ENCODE measurements around the gene APOE.
"Not testable (repeated sequence)": the region's sequence is repeated elsewhere in the genome, so short reads cannot be mapped to it uniquely, and the experiment has no call there.

The APOE gene

GRCh38 chr19:44897835-44898234 lies 7.8 kb upstream of the APOE start:
- Histone ChIP-seq H3K9ac (ENCODE audit: low read depth, low read length) (no peak overlapping the region), H3K9me3 (ENCODE audit: control insufficient read depth, insufficient read depth, low read length) (no peaks in the 10 kb centered on the region), H3K4me1 (ENCODE audit: control insufficient read depth, insufficient read depth, low read length) (no peaks in the 10 kb centered on the region), H3K27ac (ENCODE audit: low read depth, low read length) (no peak overlapping the region), H3K4me3 (ENCODE audit: low read depth, low read length) (no peak overlapping the region), H3K27me3 (ENCODE audit: control insufficient read depth, insufficient read depth, low read length) (no peaks in the 10 kb centered on the region), H3K36me3 (ENCODE audit: control insufficient read depth, insufficient read depth, low read length) (peaks cover 94% of the 10 kb centered on the region)

- Histone ChIP-seq H3K27me3 (ENCODE audit: control insufficient read depth, insufficient read depth, low read length) (no peaks in the 10 kb centered on the region), H3K9ac (ENCODE audit: low read depth, low read length) (no peak overlapping the region), H3K4me3 (ENCODE audit: low read depth, low read length) (no peak overlapping the region), H3K9me3 (ENCODE audit: control insufficient read depth, insufficient read depth, low read length) (no peaks in the 10 kb centered on the region), H3K4me1 (ENCODE audit: control insufficient read depth, insufficient read depth, low read length) (peaks cover 5% of the 10 kb centered on the region; the same call in 1 of the 2 replicates), H3K36me3 (ENCODE audit: control insufficient read depth, insufficient read depth, low read length) (peaks cover 72% of the 10 kb centered on the region), H3K27ac (ENCODE audit: low read depth, low read length) (no peak overlapping the region)
Measured at GRCh38 chr19:44900328-44901244, 5.0 kb upstream of the APOE start.

GRCh38 chr19:44903216-44903601 lies 2.4 kb upstream of the APOE start:
- H3K9me3 ChIP-seq (ENCODE audit: control insufficient read depth, insufficient read depth, low read length), result no peaks in the 10 kb centered on the region
- no peak overlapping the region for H3K27ac ChIP-seq (ENCODE audit: low read depth, low read length)
- H3K36me3 ChIP-seq (ENCODE audit: control insufficient read depth, insufficient read depth, low read length), result peaks cover 60% of the 10 kb centered on the region
- no peak overlapping the region for H3K9ac ChIP-seq (ENCODE audit: low read depth, low read length)
- H3K27me3 ChIP-seq (ENCODE audit: control insufficient read depth, insufficient read depth, low read length), result no peaks in the 10 kb centered on the region
- peaks cover 5% of the 10 kb centered on the region; the same call in 1 of the 2 replicates for H3K4me1 ChIP-seq (ENCODE audit: control insufficient read depth, insufficient read depth, low read length)
- H3K4me3 ChIP-seq (ENCODE audit: low read depth, low read length), result no peak overlapping the region

DNA sequence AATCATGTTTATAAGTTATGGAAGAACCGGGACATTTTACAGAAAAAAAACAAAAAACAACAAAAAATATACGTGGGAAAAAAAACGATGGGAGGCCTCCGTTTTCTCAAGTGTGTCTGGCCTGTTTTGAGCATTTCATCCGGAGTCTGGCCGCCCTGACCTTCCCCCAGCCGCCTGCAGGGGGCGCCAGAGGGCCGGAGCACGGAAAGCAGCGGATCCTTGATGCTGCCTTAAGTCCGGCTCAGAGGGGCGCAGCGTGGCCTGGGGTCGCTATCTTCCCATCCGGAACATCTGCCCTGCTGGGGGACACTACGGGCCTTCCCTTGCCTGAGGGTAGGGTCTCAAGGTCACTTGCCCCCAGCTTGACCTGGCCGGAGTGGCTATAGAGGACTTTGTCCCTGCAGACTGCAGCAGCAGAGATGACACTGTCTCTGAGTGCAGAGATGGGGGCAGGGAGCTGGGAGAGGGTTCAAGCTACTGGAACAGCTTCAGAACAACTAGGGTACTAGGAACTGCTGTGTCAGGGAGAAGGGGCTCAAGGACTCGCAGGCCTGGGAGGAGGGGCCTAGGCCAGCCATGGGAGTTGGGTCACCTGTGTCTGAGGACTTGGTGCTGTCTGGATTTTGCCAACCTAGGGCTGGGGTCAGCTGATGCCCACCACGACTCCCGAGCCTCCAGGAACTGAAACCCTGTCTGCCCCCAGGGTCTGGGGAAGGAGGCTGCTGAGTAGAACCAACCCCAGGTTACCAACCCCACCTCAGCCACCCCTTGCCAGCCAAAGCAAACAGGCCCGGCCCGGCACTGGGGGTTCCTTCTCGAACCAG lies 1.8 kb upstream of the APOE start:
- Histone ChIP-seq H3K27me3 (ENCODE audit: control insufficient read depth, insufficient read depth, low read length) (no peaks in the 10 kb centered on the region), H3K9ac (ENCODE audit: low read depth, low read length) (no peak overlapping the region), H3K9me3 (ENCODE audit: control insufficient read depth, insufficient read depth, low read length) (no peaks in the 10 kb centered on the region), H3K4me1 (ENCODE audit: control insufficient read depth, insufficient read depth, low read length) (peaks cover 5% of the 10 kb centered on the region; the same call in 1 of the 2 replicates), H3K27ac (ENCODE audit: low read depth, low read length) (peak overlapping the region; percentile 60), H3K4me3 (ENCODE audit: low read depth, low read length) (no peak overlapping the region), H3K36me3 (ENCODE audit: control insufficient read depth, insufficient read depth, low read length) (peaks cover 61% of the 10 kb centered on the region)

- Histone ChIP-seq H3K27me3 (ENCODE audit: control insufficient read depth, insufficient read depth, low read length) (no peaks in the 10 kb centered on the region), H3K9me3 (ENCODE audit: control insufficient read depth, insufficient read depth, low read length) (no peaks in the 10 kb centered on the region), H3K9ac (ENCODE audit: low read depth, low read length) (peak overlapping the region; percentile 4; the same call in 1 of the 2 replicates), H3K4me3 (ENCODE audit: low read depth, low read length) (no peak overlapping the region), H3K4me1 (ENCODE audit: control insufficient read depth, insufficient read depth, low read length) (peaks cover 5% of the 10 kb centered on the region; the same call in 1 of the 2 replicates), H3K36me3 (ENCODE audit: control insufficient read depth, insufficient read depth, low read length) (peaks cover 56% of the 10 kb centered on the region), H3K27ac (ENCODE audit: low read depth, low read length) (no peak overlapping the region)
Measured at GRCh38 chr19:44904426-44904994, 1.1 kb upstream of the APOE start.

DNA sequence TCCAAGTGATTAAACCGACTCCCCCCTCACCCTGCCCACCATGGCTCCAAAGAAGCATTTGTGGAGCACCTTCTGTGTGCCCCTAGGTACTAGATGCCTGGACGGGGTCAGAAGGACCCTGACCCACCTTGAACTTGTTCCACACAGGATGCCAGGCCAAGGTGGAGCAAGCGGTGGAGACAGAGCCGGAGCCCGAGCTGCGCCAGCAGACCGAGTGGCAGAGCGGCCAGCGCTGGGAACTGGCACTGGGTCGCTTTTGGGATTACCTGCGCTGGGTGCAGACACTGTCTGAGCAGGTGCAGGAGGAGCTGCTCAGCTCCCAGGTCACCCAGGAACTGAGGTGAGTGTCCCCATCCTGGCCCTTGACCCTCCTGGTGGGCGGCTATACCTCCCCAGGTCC lies 2.0 kb downstream of the APOE start:
- Histone ChIP-seq H3K27me3 (ENCODE audit: control insufficient read depth, insufficient read depth, low read length) (no peaks in the 10 kb centered on the region), H3K4me3 (ENCODE audit: low read depth, low read length) (no peak overlapping the region), H3K27ac (ENCODE audit: low read depth, low read length) (no peak overlapping the region), H3K4me1 (ENCODE audit: control insufficient read depth, insufficient read depth, low read length) (peaks cover 10% of the 10 kb centered on the region; the same call in 1 of the 2 replicates), H3K9me3 (ENCODE audit: control insufficient read depth, insufficient read depth, low read length) (no peaks in the 10 kb centered on the region), H3K36me3 (ENCODE audit: control insufficient read depth, insufficient read depth, low read length) (peaks cover 26% of the 10 kb centered on the region), H3K9ac (ENCODE audit: low read depth, low read length) (no peak overlapping the region)

GRCh38 chr19:44908074-44908835 lies 2.7 kb downstream of the APOE start:
- Histone ChIP-seq H3K27ac (ENCODE audit: low read depth, low read length) (no peak overlapping the region), H3K9me3 (ENCODE audit: control insufficient read depth, insufficient read depth, low read length) (no peaks in the 10 kb centered on the region), H3K4me1 (ENCODE audit: control insufficient read depth, insufficient read depth, low read length) (peaks cover 10% of the 10 kb centered on the region; the same call in 1 of the 2 replicates), H3K4me3 (ENCODE audit: low read depth, low read length) (no peak overlapping the region), H3K9ac (ENCODE audit: low read depth, low read length) (no peak overlapping the region), H3K27me3 (ENCODE audit: control insufficient read depth, insufficient read depth, low read length) (no peaks in the 10 kb centered on the region), H3K36me3 (ENCODE audit: control insufficient read depth, insufficient read depth, low read length) (peaks cover 20% of the 10 kb centered on the region)

DNA sequence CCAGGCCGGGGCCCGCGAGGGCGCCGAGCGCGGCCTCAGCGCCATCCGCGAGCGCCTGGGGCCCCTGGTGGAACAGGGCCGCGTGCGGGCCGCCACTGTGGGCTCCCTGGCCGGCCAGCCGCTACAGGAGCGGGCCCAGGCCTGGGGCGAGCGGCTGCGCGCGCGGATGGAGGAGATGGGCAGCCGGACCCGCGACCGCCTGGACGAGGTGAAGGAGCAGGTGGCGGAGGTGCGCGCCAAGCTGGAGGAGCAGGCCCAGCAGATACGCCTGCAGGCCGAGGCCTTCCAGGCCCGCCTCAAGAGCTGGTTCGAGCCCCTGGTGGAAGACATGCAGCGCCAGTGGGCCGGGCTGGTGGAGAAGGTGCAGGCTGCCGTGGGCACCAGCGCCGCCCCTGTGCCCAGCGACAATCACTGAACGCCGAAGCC lies 3.3 kb downstream of the APOE start:
- H3K9ac ChIP-seq (ENCODE audit: low read depth, low read length), result no peak overlapping the region
- H3K4me3 ChIP-seq (ENCODE audit: low read depth, low read length), result no peak overlapping the region
- H3K4me1 ChIP-seq (ENCODE audit: control insufficient read depth, insufficient read depth, low read length), result peaks cover 8% of the 10 kb centered on the region; the same call in 1 of the 2 replicates
- H3K27ac ChIP-seq (ENCODE audit: low read depth, low read length), result no peak overlapping the region
- H3K27me3 ChIP-seq (ENCODE audit: control insufficient read depth, insufficient read depth, low read length), result no peaks in the 10 kb centered on the region
- H3K9me3 ChIP-seq (ENCODE audit: control insufficient read depth, insufficient read depth, low read length), result no peaks in the 10 kb centered on the region
- H3K36me3 ChIP-seq (ENCODE audit: control insufficient read depth, insufficient read depth, low read length), result peaks cover 18% of the 10 kb centered on the region

- H3K4me1 ChIP-seq (ENCODE audit: control insufficient read depth, insufficient read depth, low read length), result peaks cover 9% of the 10 kb centered on the region
- no peaks in the 10 kb centered on the region for H3K27me3 ChIP-seq (ENCODE audit: control insufficient read depth, insufficient read depth, low read length)
- H3K27ac ChIP-seq (ENCODE audit: low read depth, low read length), result peak overlapping the region; percentile 55
- H3K9ac ChIP-seq (ENCODE audit: low read depth, low read length), result no peak overlapping the region
- no peak overlapping the region for H3K4me3 ChIP-seq (ENCODE audit: low read depth, low read length)
- no peaks in the 10 kb centered on the region for H3K9me3 ChIP-seq (ENCODE audit: control insufficient read depth, insufficient read depth, low read length)
- peaks cover 18% of the 10 kb centered on the region for H3K36me3 ChIP-seq (ENCODE audit: control insufficient read depth, insufficient read depth, low read length)
Measured at GRCh38 chr19:44909775-44910174, 4.2 kb downstream of the APOE start.

DNA sequence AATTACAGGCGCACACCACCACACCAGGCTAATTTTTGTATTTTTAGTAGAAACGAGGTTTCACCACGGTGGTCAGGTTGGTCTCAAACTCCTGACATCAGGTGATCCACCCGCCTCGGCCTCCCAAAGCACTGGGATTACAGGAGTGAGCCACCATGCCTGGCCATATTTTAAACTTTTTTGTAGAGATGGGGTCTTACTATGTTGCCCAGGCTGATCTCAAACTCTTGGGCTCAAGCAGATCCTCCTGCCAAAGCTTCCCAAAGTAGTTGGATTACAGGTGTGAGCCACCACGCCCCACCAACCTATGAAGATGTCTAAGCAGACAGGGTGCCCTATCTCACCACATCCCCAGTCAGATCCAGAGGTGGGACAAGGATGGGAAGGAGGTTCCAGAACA lies 6.3 kb downstream of the APOE start:
- not testable (repeated sequence) for H3K9me3 ChIP-seq (ENCODE audit: control insufficient read depth, insufficient read depth, low read length); H3K27me3 ChIP-seq (ENCODE audit: control insufficient read depth, insufficient read depth, low read length); H3K4me1 ChIP-seq (ENCODE audit: control insufficient read depth, insufficient read depth, low read length); H3K4me3 ChIP-seq (ENCODE audit: low read depth, low read length); H3K27ac ChIP-seq (ENCODE audit: low read depth, low read length); H3K9ac ChIP-seq (ENCODE audit: low read depth, low read length)
- H3K36me3 ChIP-seq (ENCODE audit: control insufficient read depth, insufficient read depth, low read length), result peaks cover 17% of the 10 kb centered on the region
